ENCODE data around the gene CEP55. TPM values are rescaled to one million over a fixed set of nuclear protein-coding genes. Genes with fewer than 3 reads are reported as not detected.

Gene CEP55
- total and polyA plus RNA-seq, 9 of the 15 experiments (the other 6 are each of a cell fraction or from before 2014, with no cell fraction given) = 4.4 to 32.5 (median 18.1) TPM

DNA sequence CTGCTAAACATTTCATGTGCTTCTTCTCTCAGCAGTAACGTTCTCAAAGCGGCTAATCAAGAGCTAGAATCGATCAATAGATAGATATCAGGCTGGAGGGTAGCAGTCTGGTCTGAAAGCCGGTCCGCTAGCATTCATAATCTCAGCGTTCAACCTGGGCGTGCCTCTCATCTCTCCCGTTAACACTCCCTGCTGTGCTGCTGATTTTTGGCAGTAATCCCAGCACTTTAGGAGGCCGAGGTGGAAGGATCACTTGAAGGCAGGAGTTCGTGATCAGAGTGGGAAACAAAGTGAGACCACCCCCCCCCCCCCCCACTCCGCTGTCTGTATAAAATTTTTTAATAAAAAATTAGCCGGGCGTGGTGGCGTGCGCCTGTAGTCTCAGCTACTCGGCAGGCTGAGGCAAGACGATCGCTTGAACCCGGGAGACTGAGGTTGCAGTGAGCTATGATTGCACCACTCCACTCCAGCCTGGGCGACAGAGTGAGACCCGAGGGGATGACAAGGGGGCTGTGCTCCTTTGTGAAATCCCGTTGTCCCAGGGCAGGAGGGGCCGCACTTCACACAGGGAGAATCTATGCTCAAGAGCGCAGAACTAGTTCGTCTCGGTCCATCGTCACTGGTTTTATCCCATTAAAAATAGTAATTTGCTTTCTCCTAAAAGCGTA, 624 bp upstream of the CEP55 start:
- H2AFZ ChIP-seq (ENCODE audit: low read depth, low read length) = peak overlapping the region; percentile 87
- H3K27ac ChIP-seq (ENCODE audit: extremely low read depth, low read depth, low read length) = no peak overlapping the region; the same call in 2 of the 3 replicates
- peak overlapping the region; percentile 87 for H3K4me2 ChIP-seq (ENCODE audit: insufficient read depth, low read length)
- peak overlapping the region; percentile 43 to 86 for H3K9ac ChIP-seq (ENCODE audit: insufficient read depth in 1 of 2, low read depth in 2 of 2, low read length in 2 of 2)
- TF ChIP-seq RCOR1 (IDR thresholded peaks at IDR 0.05; ENCODE audit: borderline replicate concordance in 1 of 2, low read depth in 2 of 2, low read length in 2 of 2) (0 out of 4 replicates have a peak, but pooled peaks of 1 of the 2 experiments have one; percentile 27), MNT (conservative IDR thresholded peaks at IDR 0.05) (no peak), KDM1A (IDR thresholded peaks at IDR 0.05) (peak in 1 of 2 experiments; percentile 50; a peak in 2 of 4 replicates), NFIC (IDR thresholded peaks at IDR 0.05) (peak; percentile 73)
- TF ChIP-seq, protein P1, sequence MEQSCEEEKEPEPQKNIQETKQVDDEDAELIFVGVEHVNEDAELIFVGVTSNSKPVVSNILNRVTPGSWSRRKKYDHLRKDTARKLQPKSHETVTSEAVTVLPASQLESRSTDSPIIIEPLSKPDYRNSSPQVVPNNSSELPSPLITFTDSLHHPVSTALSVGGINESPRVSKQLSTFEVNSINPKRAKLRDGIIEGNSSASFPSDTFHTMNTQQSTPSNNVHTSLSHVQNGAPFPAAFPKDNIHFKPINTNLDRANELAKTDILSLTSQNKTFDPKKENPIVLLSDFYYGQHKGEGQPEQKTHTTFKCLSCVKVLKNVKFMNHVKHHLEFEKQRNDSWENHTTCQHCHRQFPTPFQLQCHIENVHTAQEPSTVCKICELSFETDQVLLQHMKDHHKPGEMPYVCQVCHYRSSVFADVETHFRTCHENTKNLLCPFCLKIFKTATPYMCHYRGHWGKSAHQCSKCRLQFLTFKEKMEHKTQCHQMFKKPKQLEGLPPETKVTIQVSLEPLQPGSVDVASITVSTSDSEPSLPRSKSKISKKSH (CRISPR knock-in tag; IDR thresholded peaks at IDR 0.05) = no peak
- TF ChIP-seq, protein P2, sequence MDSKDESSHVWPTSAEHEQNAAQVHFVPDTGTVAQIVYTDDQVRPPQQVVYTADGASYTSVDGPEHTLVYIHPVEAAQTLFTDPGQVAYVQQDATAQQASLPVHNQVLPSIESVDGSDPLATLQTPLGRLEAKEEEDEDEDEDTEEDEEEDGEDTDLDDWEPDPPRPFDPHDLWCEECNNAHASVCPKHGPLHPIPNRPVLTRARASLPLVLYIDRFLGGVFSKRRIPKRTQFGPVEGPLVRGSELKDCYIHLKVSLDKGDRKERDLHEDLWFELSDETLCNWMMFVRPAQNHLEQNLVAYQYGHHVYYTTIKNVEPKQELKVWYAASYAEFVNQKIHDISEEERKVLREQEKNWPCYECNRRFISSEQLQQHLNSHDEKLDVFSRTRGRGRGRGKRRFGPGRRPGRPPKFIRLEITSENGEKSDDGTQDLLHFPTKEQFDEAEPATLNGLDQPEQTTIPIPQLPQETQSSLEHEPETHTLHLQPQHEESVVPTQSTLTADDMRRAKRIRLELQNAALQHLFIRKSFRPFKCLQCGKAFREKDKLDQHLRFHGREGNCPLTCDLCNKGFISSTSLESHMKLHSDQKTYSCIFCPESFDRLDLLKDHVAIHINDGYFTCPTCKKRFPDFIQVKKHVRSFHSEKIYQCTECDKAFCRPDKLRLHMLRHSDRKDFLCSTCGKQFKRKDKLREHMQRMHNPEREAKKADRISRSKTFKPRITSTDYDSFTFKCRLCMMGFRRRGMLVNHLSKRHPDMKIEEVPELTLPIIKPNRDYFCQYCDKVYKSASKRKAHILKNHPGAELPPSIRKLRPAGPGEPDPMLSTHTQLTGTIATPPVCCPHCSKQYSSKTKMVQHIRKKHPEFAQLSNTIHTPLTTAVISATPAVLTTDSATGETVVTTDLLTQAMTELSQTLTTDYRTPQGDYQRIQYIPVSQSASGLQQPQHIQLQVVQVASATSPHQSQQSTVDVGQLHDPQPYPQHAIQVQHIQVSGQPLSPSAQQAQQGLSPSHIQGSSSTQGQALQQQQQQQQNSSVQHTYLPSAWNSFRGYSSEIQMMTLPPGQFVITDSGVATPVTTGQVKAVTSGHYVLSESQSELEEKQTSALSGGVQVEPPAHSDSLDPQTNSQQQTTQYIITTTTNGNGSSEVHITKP (IDR thresholded peaks at IDR 0.05; ENCODE audit: partially characterized antibody) = peak; percentile 88
- CTCF ChIA-PET (ENCODE audit: low intra/inter-chr PET ratio) = no interaction called here
- DNase-seq (ENCODE audit: extremely low read depth in 1 of 4, low spot score in 3 of 4) (peak; percentile 15 to 63 (median 21)), FAIRE-seq (peak; percentile 87), ATAC-seq (peak; percentile 56)
- H3K36me3 ChIP-seq (ENCODE audit: control insufficient read depth, insufficient read depth, low read length) = peaks cover 5% of the 10 kb centered on the region; the same call in 1 of the 3 replicates
- under 1% methylated on average over 26 of the region's 28 CpGs for WGBS (ENCODE audit: insufficient coverage, low coverage, missing lambda C conversion rate)
- intact Hi-C loops (cut with micrococcal nuclease) (no loop called here), in situ Hi-C loops (cut with MboI) (no loop called here)
- 0 out of 2 replicates have a peak, but pooled peaks cover 6% of the 10 kb centered on the region for H4K20me1 ChIP-seq (replicated peaks; ENCODE audit: control insufficient read depth, insufficient read depth, low read length)
- peaks cover 4 to 7% of the 10 kb centered on the region in 2 experiments; a peak in 4 of 5 replicates for H3K4me1 ChIP-seq (replicated peaks in 1 of 2; ENCODE audit: control insufficient read depth in 2 of 2, insufficient read depth in 2 of 2, low read length in 2 of 2)
- peak overlapping the region; percentile 70 for H3K4me3 ChIP-seq
- POLR2A ChIA-PET = interaction anchor here (0.6 to 1.3 kb wide), 5 partner anchors 13 to 1578 kb away, joined by 3 to 6 read pairs (median 3); partner anchors contain the start of gene MYOF
- H3K27me3 ChIP-seq (ENCODE audit: control insufficient read depth in 2 of 2, insufficient read depth in 2 of 2, low read length in 2 of 2) = peaks cover 0 to 4% of the 10 kb centered on the region in 2 experiments; a peak in 2 of 5 replicates
- no peaks in the 10 kb centered on the region for H3K9me3 ChIP-seq (replicated peaks; ENCODE audit: control insufficient read depth, insufficient read depth, low read depth, low read length)
- H3K9me1 ChIP-seq (ENCODE audit: control insufficient read depth, insufficient read depth, low read length) = no peaks in the 10 kb centered on the region
- no TSS peak for BruUV-seq (replicated peaks)
- H3K79me2 ChIP-seq (ENCODE audit: control insufficient read depth, insufficient read depth, low read length) = peaks cover 9% of the 10 kb centered on the region

Data from K562 (cell line).